ENCODE data around the gene TRIM17.

DNA sequence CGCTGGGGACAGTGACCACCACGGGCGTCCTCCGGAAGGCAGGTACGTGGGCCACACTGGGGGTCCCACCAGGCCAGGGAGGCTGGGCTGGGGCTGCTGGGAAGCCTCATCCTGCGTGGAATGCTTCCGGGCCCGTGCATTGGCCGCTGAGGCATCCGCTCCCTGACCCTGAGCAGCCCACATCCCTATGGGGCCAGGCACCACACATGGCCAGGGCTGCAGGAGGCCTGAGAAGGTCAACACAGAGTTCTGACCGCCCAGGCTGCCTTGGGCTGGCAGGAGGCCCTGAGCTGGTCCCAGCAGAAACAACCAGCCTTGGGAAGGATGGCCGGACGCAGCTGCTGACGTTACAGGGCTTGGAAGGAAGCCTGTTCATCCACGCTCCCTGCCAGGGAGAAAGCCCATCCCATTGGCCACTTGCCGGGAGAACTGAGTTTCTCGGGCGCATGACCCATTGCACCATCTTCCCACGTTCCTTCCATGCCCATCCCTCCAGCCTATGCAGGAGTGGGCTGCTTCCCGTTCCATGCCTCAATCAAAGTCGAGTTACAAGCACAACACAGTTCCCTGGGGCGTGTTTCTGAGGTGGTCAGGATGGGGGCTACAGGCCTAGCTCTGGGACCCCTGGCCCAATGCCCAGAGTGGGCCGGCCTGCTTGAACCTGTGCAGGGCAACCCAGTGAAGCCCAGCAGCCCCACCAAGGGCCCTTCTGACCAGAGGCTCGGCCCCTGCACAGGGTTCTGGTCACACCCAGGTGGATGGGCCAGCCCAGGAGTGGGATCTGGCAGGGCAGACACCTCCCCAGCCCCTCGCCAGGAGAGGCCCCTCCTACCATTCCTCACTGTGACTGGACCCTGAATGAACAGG, 41.7 kb downstream of the TRIM17 start:
- TF ChIP-seq, protein P1, sequence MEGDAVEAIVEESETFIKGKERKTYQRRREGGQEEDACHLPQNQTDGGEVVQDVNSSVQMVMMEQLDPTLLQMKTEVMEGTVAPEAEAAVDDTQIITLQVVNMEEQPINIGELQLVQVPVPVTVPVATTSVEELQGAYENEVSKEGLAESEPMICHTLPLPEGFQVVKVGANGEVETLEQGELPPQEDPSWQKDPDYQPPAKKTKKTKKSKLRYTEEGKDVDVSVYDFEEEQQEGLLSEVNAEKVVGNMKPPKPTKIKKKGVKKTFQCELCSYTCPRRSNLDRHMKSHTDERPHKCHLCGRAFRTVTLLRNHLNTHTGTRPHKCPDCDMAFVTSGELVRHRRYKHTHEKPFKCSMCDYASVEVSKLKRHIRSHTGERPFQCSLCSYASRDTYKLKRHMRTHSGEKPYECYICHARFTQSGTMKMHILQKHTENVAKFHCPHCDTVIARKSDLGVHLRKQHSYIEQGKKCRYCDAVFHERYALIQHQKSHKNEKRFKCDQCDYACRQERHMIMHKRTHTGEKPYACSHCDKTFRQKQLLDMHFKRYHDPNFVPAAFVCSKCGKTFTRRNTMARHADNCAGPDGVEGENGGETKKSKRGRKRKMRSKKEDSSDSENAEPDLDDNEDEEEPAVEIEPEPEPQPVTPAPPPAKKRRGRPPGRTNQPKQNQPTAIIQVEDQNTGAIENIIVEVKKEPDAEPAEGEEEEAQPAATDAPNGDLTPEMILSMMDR (IDR thresholded peaks at IDR 0.05), result no peak
- no peak for TF ChIP-seq POLR2A (IDR thresholded peaks at IDR 0.05; ENCODE audit: low read depth)
- no peak for TF ChIP-seq EP300 (IDR thresholded peaks at IDR 0.05)
